Measurements from ENCODE around the gene CHMP6.

CHMP6 gene

GRCh38 chr17:80962356-80963329 lies 29.0 kb upstream of the CHMP6 start:
- no peak overlapping the region for H3K27ac Mint-ChIP-seq
- peaks cover 12% of the 10 kb centered on the region for H3K36me3 Mint-ChIP-seq (ENCODE audit: low read depth)
- H3K4me1 Mint-ChIP-seq (ENCODE audit: low read depth) = no peaks in the 10 kb centered on the region
- no peak overlapping the region for H3K4me3 Mint-ChIP-seq
- H3K27me3 Mint-ChIP-seq (ENCODE audit: low read depth) = no peaks in the 10 kb centered on the region
- H3K9me3 Mint-ChIP-seq = no peaks in the 10 kb centered on the region

- H3K9me3 Mint-ChIP-seq = no peaks in the 10 kb centered on the region
- no peaks in the 10 kb centered on the region for H3K27me3 Mint-ChIP-seq (ENCODE audit: low read depth)
- no peak overlapping the region for H3K4me3 Mint-ChIP-seq
- H3K27ac Mint-ChIP-seq = no peak overlapping the region
- H3K4me1 Mint-ChIP-seq (ENCODE audit: low read depth) = no peaks in the 10 kb centered on the region
- H3K36me3 Mint-ChIP-seq (ENCODE audit: low read depth) = peaks cover 12% of the 10 kb centered on the region
Measured at GRCh38 chr17:80963812-80964543, 27.7 kb upstream of the CHMP6 start.

- no peaks in the 10 kb centered on the region for H3K9me3 Mint-ChIP-seq
- no peak overlapping the region for H3K4me3 Mint-ChIP-seq
- no peak overlapping the region for H3K27ac Mint-ChIP-seq
Measured at GRCh38 chr17:80964544-80964856, 27.1 kb upstream of the CHMP6 start.

GRCh38 chr17:80964859-80965580 lies 26.6 kb upstream of the CHMP6 start:
- H3K27ac Mint-ChIP-seq = no peak overlapping the region
- H3K9me3 Mint-ChIP-seq = no peaks in the 10 kb centered on the region
- H3K27me3 Mint-ChIP-seq (ENCODE audit: low read depth) = no peaks in the 10 kb centered on the region
- no peaks in the 10 kb centered on the region for H3K4me1 Mint-ChIP-seq (ENCODE audit: low read depth)
- no peak overlapping the region for H3K4me3 Mint-ChIP-seq
- H3K36me3 Mint-ChIP-seq (ENCODE audit: low read depth) = peaks cover 12% of the 10 kb centered on the region

More at GRCh38 chr17:80964544-80964856, 27.1 kb upstream of the CHMP6 start:
- H3K27me3 Mint-ChIP-seq (ENCODE audit: low read depth) = no peaks in the 10 kb centered on the region
- peaks cover 12% of the 10 kb centered on the region for H3K36me3 Mint-ChIP-seq (ENCODE audit: low read depth)
- H3K4me1 Mint-ChIP-seq (ENCODE audit: low read depth) = no peaks in the 10 kb centered on the region

- Mint-ChIP-seq H3K27me3 (ENCODE audit: low read depth) (no peaks in the 10 kb centered on the region), H3K9me3 (no peaks in the 10 kb centered on the region), H3K36me3 (ENCODE audit: low read depth) (peaks cover 12% of the 10 kb centered on the region), H3K4me3 (no peak overlapping the region), H3K27ac (no peak overlapping the region), H3K4me1 (ENCODE audit: low read depth) (peaks cover 4% of the 10 kb centered on the region)
Measured at GRCh38 chr17:80965606-80966005, 26.0 kb upstream of the CHMP6 start.

GRCh38 chr17:80967404-80967872 lies 24.2 kb upstream of the CHMP6 start:
- H3K36me3 Mint-ChIP-seq (ENCODE audit: low read depth) = peaks cover 12% of the 10 kb centered on the region
- H3K27me3 Mint-ChIP-seq (ENCODE audit: low read depth) = no peaks in the 10 kb centered on the region
- no peak overlapping the region for H3K27ac Mint-ChIP-seq
- H3K4me3 Mint-ChIP-seq = no peak overlapping the region
- H3K4me1 Mint-ChIP-seq (ENCODE audit: low read depth) = peaks cover 5% of the 10 kb centered on the region
- H3K9me3 Mint-ChIP-seq = no peaks in the 10 kb centered on the region

- H3K4me3 Mint-ChIP-seq = no peak overlapping the region
- H3K27ac Mint-ChIP-seq = no peak overlapping the region
- H3K4me1 Mint-ChIP-seq (ENCODE audit: low read depth) = peaks cover 5% of the 10 kb centered on the region
- peaks cover 12% of the 10 kb centered on the region for H3K36me3 Mint-ChIP-seq (ENCODE audit: low read depth)
- no peaks in the 10 kb centered on the region for H3K27me3 Mint-ChIP-seq (ENCODE audit: low read depth)
- H3K9me3 Mint-ChIP-seq = no peaks in the 10 kb centered on the region
Measured at GRCh38 chr17:80968602-80969029, 23.0 kb upstream of the CHMP6 start.

GRCh38 chr17:80969030-80969673 lies 22.5 kb upstream of the CHMP6 start:
- no peaks in the 10 kb centered on the region for H3K9me3 Mint-ChIP-seq
- no peak overlapping the region for H3K4me3 Mint-ChIP-seq
- H3K27me3 Mint-ChIP-seq (ENCODE audit: low read depth) = no peaks in the 10 kb centered on the region
- H3K36me3 Mint-ChIP-seq (ENCODE audit: low read depth) = peaks cover 12% of the 10 kb centered on the region
- peak overlapping the region; percentile 41 for H3K27ac Mint-ChIP-seq
- peaks cover 5% of the 10 kb centered on the region for H3K4me1 Mint-ChIP-seq (ENCODE audit: low read depth)

GRCh38 chr17:80969674-80970043 lies 22.0 kb upstream of the CHMP6 start:
- no peaks in the 10 kb centered on the region for H3K9me3 Mint-ChIP-seq
- peaks cover 7% of the 10 kb centered on the region for H3K36me3 Mint-ChIP-seq (ENCODE audit: low read depth)
- H3K27ac Mint-ChIP-seq = peak overlapping the region; percentile 41
- H3K27me3 Mint-ChIP-seq (ENCODE audit: low read depth) = no peaks in the 10 kb centered on the region
- H3K4me1 Mint-ChIP-seq (ENCODE audit: low read depth) = peaks cover 5% of the 10 kb centered on the region
- H3K4me3 Mint-ChIP-seq = no peak overlapping the region

- peaks cover 7% of the 10 kb centered on the region for H3K36me3 Mint-ChIP-seq (ENCODE audit: low read depth)
- no peaks in the 10 kb centered on the region for H3K9me3 Mint-ChIP-seq
- H3K4me1 Mint-ChIP-seq (ENCODE audit: low read depth) = peaks cover 5% of the 10 kb centered on the region
- H3K4me3 Mint-ChIP-seq = no peak overlapping the region
- no peaks in the 10 kb centered on the region for H3K27me3 Mint-ChIP-seq (ENCODE audit: low read depth)
- H3K27ac Mint-ChIP-seq = peak overlapping the region; percentile 65
Measured at GRCh38 chr17:80970044-80970761, 21.4 kb upstream of the CHMP6 start.

- no peaks in the 10 kb centered on the region for H3K9me3 Mint-ChIP-seq
- H3K4me3 Mint-ChIP-seq = no peak overlapping the region
- H3K27me3 Mint-ChIP-seq (ENCODE audit: low read depth) = no peaks in the 10 kb centered on the region
- no peak overlapping the region for H3K27ac Mint-ChIP-seq
- H3K36me3 Mint-ChIP-seq (ENCODE audit: low read depth) = peaks cover 3% of the 10 kb centered on the region
- H3K4me1 Mint-ChIP-seq (ENCODE audit: low read depth) = peaks cover 5% of the 10 kb centered on the region
Measured at GRCh38 chr17:80970762-80971703, 20.6 kb upstream of the CHMP6 start.

GRCh38 chr17:80971704-80972304 lies 19.8 kb upstream of the CHMP6 start:
- Mint-ChIP-seq H3K27me3 (ENCODE audit: low read depth) (peaks cover 2% of the 10 kb centered on the region), H3K9me3 (no peaks in the 10 kb centered on the region), H3K27ac (no peak overlapping the region), H3K36me3 (ENCODE audit: low read depth) (no peaks in the 10 kb centered on the region), H3K4me3 (no peak overlapping the region), H3K4me1 (ENCODE audit: low read depth) (peaks cover 5% of the 10 kb centered on the region)
